Activated CD8-positive, alpha-beta memory T cell treated with anti-CD3 and anti-CD28 coated beads for 24 hours (primary cell): Measurements from ENCODE around the gene RFXAP.

Source experiments
- DNase-seq: peaks from one replicate; pipeline ENCODE4 v3.0.0-alpha.2; 2020

The RFXAP gene

GRCh38 chr13:36870050-36870692 is 51.1 kb downstream of the RFXAP start:
- DNase-seq, result no peak

DNA sequence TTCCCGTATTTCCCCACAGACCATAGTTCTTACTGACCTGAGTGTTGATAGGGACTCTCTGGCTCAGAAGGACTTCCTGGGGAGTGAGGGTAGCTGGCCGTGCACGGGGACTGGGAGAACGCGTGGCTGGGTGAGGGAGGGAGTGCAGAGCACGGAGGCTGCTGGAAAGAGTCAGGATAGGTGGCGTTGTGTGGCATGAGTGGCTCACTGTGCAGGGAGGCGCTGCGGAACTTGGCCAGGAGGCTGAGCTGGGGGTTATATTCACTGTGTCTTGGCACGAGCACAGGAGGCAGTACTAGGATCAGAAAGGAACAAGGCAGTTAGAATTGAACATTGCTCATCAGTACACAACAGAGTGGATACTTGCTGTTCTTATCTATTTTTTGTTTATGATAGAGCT is 53.6 kb downstream of the RFXAP start:
- DNase-seq, result no peak

GRCh38 chr13:36875431-36875830 is 56.4 kb downstream of the RFXAP start:
- no peak for DNase-seq

DNA sequence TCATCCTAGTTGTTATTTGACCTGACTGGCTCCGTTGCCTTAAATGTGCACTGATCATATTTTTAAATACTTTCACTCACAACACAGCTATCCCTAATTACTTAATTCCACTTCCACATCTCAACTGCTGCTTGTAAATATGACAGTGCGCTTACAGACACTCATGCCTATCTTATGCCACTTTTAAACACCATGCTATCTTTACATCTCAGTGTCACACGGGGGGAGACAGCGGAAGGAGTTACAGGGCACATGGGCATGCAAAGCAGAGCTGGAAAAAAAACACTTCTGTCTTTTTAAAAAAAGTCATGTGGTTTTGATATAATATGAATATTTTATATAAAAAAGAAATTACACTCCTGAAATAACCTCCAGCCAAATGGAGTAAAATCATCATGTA is 56.9 kb downstream of the RFXAP start:
- DNase-seq, result no peak
